ENCODE measurements around the gene CCDC178. TPM values are rescaled to one million over a fixed set of nuclear protein-coding genes. Genes with fewer than 3 reads are reported as not detected.

CCDC178 gene, protein sequence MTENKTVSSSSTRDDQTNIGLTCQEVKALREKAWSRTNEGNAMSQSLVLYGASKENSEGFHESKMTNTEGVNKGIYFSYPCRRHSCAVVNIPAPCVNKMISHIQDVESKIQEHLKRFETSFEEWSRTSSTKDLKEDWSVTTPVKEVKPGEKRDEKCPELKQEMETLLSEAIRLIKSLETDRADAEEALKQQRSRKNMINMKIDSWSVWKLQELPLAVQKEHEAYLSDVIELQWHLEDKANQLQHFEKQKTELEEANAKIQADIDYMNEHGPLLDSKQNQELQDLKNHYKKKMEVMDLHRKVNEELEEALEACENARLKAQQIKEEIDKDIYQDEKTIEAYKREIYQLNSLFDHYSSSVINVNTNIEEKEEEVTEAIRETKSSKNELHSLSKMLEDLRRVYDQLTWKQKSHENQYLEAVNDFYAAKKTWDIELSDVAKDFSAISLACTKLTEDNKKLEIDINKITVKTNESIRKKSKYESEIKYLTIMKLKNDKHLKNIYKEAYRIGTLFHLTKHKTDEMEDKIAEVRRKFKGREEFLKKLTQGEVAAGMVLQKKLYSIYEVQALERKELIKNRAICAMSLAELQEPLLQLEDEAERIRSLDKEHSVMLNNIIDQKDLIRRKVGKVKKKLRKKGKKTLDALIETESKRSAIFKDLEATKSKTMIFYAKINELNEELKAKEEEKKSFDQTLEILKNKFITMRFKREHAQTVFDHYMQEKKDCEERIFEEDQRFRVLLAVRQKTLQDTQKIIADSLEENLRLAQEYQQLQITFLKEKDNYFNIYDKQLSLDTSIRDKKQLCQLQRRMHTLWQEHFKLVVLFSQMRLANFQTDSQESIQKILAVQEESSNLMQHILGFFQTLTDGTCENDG
- 0.13 TPM in 1 of 2 replicates, not detected in the other for total RNA-seq (2014; rRNA removed; shearing (Covaris generic))
- 0.11 TPM in 1 of 2 replicates, not detected in the other for polyA plus RNA-seq (2015; cell fraction: cytosol; rRNA removed)
- polyA plus RNA-seq (2015; cell fraction: nucleus; rRNA removed): not detected in 2 replicates

- DNase-seq (ENCODE audit: low read depth, low spot score): peak; percentile 44
- in situ Hi-C loops (cut with HindIII; ENCODE audit: low pct_unique_long_range_greater_than_20kb, low sequenced_read_pairs): no loop called here
Measured at GRCh38 chr18:33440060-33441043, at the start of gene CCDC178. TSS of gene CCDC178 (minus strand) at chr18:33440721. CDS start at chr18:33412088, 28,633 bp downstream.

- no peak for DNase-seq (ENCODE audit: low read depth, low spot score)
- in situ Hi-C loops (cut with HindIII; ENCODE audit: low pct_unique_long_range_greater_than_20kb, low sequenced_read_pairs): no loop called here
Measured at GRCh38 chr18:33483908-33484307, 43.4 kb upstream of the CCDC178 start.

DNA sequence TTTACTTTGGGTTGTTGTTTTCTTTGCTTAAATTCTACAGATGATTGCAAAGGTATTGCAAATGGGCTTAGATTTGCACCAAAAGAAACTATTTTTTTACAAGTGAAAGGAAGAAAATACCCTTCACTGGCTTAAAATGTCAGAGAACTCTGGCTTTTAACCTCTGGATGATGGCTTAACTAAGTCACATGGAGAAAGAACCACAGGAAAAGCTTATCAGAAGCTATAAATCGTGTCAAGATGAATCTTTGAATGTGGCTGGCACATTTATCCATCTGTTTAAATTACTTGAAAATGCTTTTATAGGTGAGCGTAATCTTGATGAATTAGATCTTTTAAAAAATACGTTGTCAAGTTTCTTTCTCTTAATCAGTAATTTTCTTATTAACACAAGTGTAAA lies 32.0 kb upstream of the CCDC178 start:
- in situ Hi-C loops (cut with HindIII; ENCODE audit: low pct_unique_long_range_greater_than_20kb, low sequenced_read_pairs): no loop called here
- DNase-seq (ENCODE audit: low read depth, low spot score): no peak

- DNase-seq (ENCODE audit: low read depth, low spot score): no peak
- in situ Hi-C loops (cut with HindIII; ENCODE audit: low pct_unique_long_range_greater_than_20kb, low sequenced_read_pairs): no loop called here
Measured at GRCh38 chr18:33470216-33470615, 29.7 kb upstream of the CCDC178 start.

DNA sequence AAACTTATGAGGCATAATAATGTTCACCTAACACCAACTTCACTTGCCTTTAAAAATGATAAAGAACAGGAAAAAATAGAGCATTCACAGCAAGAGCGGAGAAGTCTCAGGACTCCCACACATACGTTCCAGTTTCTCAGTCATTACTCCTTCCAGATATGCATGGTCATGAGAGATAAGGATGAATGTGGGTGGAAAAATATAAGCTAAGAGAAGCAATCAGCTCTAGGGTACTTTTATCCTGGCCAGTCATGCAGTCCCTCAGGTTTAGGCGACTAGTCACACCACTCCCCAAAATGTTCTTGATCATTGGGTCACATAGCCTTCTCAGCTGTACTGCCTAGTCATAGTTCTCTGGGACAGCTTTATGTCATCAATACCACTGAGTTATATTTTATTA lies 29.2 kb upstream of the CCDC178 start:
- no peak for DNase-seq (ENCODE audit: low read depth, low spot score)
- in situ Hi-C loops (cut with HindIII; ENCODE audit: low pct_unique_long_range_greater_than_20kb, low sequenced_read_pairs): no loop called here

- in situ Hi-C loops (cut with HindIII; ENCODE audit: low pct_unique_long_range_greater_than_20kb, low sequenced_read_pairs): no loop called here
- DNase-seq (ENCODE audit: low read depth, low spot score): no peak
Measured at GRCh38 chr18:33467531-33467930, 27.0 kb upstream of the CCDC178 start.

DNA sequence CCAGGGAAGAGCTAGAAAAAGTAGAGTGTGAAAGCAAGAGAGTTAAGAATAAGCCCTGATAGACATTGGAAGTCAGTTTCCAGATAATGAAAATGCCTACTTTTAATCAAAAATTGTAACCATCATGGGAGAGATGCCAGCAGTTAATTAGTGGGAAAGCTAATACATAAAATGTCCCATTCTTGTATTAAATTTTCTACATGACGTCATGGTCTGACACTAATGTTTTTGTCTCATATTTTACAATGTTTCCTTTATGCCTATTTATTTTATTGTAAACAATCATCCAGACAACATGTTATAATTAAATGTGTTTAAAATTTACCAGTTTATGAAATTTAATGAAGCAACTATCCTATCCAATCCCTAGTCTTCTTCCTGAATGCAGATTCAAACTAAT lies 26.3 kb upstream of the CCDC178 start:
- in situ Hi-C loops (cut with HindIII; ENCODE audit: low pct_unique_long_range_greater_than_20kb, low sequenced_read_pairs): no loop called here
- DNase-seq (ENCODE audit: low read depth, low spot score): no peak

DNA sequence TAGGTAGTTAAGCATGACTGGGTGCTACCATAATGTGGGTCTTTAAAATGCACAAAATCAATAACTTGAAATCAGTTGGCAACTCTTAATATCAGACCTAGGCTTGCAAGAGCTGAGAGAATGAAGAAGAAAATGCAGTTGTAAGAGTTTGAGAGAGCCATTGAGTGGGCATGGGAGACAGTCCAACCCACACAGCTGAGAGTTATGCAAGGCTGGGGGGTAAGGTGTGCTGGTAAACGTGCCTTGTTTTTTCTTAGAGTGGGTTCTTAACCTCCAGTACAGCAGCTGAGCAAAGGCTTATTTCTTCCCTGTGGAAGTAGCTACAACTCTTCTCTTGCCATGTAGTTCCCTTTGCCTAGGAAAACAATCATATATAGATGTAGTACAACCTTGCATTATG lies 20.2 kb upstream of the CCDC178 start:
- no peak for DNase-seq (ENCODE audit: low read depth, low spot score)
- in situ Hi-C loops (cut with HindIII; ENCODE audit: low pct_unique_long_range_greater_than_20kb, low sequenced_read_pairs): no loop called here

- in situ Hi-C loops (cut with HindIII; ENCODE audit: low pct_unique_long_range_greater_than_20kb, low sequenced_read_pairs): no loop called here
- no peak for DNase-seq (ENCODE audit: low read depth, low spot score)
Measured at GRCh38 chr18:33459612-33460011, 19.1 kb upstream of the CCDC178 start.

DNA sequence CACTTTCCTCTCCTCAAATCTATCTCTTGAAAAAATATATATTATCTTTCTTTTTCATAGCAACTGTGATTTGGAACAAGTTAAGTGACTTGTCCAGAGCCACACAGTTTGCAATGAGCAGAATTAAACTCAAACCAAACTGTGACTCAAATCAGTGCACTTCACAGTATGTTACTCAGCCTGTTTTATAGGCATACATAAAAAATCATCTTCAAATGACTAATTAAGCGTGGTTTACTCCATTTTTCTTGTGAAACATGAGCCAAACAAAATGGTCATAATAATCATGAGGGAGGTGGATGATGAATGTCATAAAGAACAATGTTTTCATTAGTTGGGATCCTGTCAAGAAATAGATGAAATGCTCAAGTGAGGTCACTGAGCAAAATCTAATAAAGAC lies 6.1 kb upstream of the CCDC178 start:
- in situ Hi-C loops (cut with HindIII; ENCODE audit: low pct_unique_long_range_greater_than_20kb, low sequenced_read_pairs): no loop called here
- no peak for DNase-seq (ENCODE audit: low read depth, low spot score)

GRCh38 chr18:33444709-33445108 lies 4.2 kb upstream of the CCDC178 start:
- DNase-seq (ENCODE audit: low read depth, low spot score): no peak
- in situ Hi-C loops (cut with HindIII; ENCODE audit: low pct_unique_long_range_greater_than_20kb, low sequenced_read_pairs): no loop called here

- in situ Hi-C loops (cut with HindIII; ENCODE audit: low pct_unique_long_range_greater_than_20kb, low sequenced_read_pairs): no loop called here
- no peak for DNase-seq (ENCODE audit: low read depth, low spot score)
Measured at GRCh38 chr18:33432857-33433256, 7.7 kb downstream of the CCDC178 start.

GRCh38 chr18:33427549-33427948 lies 13.0 kb downstream of the CCDC178 start:
- DNase-seq (ENCODE audit: low read depth, low spot score): no peak
- in situ Hi-C loops (cut with HindIII; ENCODE audit: low pct_unique_long_range_greater_than_20kb, low sequenced_read_pairs): no loop called here

GRCh38 chr18:33424266-33424946 lies 16.1 kb downstream of the CCDC178 start:
- DNase-seq (ENCODE audit: low read depth, low spot score): no peak
- in situ Hi-C loops (cut with HindIII; ENCODE audit: low pct_unique_long_range_greater_than_20kb, low sequenced_read_pairs): no loop called here

- in situ Hi-C loops (cut with HindIII; ENCODE audit: low pct_unique_long_range_greater_than_20kb, low sequenced_read_pairs): no loop called here
- no peak for DNase-seq (ENCODE audit: low read depth, low spot score)
Measured at GRCh38 chr18:33421225-33421624, 19.3 kb downstream of the CCDC178 start.

- DNase-seq (ENCODE audit: low read depth, low spot score): peak; percentile 12
- in situ Hi-C loops (cut with HindIII; ENCODE audit: low pct_unique_long_range_greater_than_20kb, low sequenced_read_pairs): no loop called here
Measured at GRCh38 chr18:33404244-33404873, 36.2 kb downstream of the CCDC178 start.
